HepG2 (cell line): Measurements from ENCODE around the gene SNX15. TPM values are rescaled to one million over a fixed set of nuclear protein-coding genes. Genes with fewer than 3 reads are reported as not detected.
A peak's percentile ranks its signal among the peaks of the same experiment; 100 is the strongest.

Source experiments
- AHR ChIP-seq: IDR thresholded peaks from 2 replicates; pipeline ENCODE4 v1.6.1; 2018; ENCODE audit warnings: missing genetic modification reagents, missing compliant biosample characterization
- ATRX ChIP-seq: sonication (generic); formaldehyde crosslinking; IDR thresholded peaks from 2 replicates; pipeline ENCODE4 v1.4.0; 2020; ENCODE audit warnings: missing genetic modification reagents, borderline replicate concordance
- HDAC1 ChIP-seq: sonication (generic); formaldehyde crosslinking; IDR thresholded peaks from 2 replicates; pipeline ENCODE4 v1.5.1; 2020; ENCODE audit warnings: mild to moderate bottlenecking, missing genetic modification reagents
- HDAC2 ChIP-seq: sonication (generic); formaldehyde crosslinking; IDR thresholded peaks from 2 replicates; pipeline ENCODE4 v1.4.0; 2020; ENCODE audit warnings: missing genetic modification reagents
- IKZF5 ChIP-seq: IDR thresholded peaks from 2 replicates; pipeline ENCODE4 v1.6.1; 2018; ENCODE audit warnings: missing genetic modification reagents, mild to moderate bottlenecking, missing compliant biosample characterization
- PRDM4 ChIP-seq: sonication (generic); formaldehyde crosslinking; IDR thresholded peaks from 2 replicates; pipeline ENCODE4 v1.9.0; 2021; ENCODE audit warnings: missing genetic modification reagents, borderline replicate concordance
- RCOR2 ChIP-seq: IDR thresholded peaks from 2 replicates; pipeline ENCODE4 v1.6.1; 2016; ENCODE audit warnings: missing biosample characterization, missing genetic modification reagents
- STAT6 ChIP-seq: sonication (generic); formaldehyde crosslinking; IDR thresholded peaks from 2 replicates; pipeline ENCODE4 v1.4.0; 2020; ENCODE audit warnings: missing genetic modification reagents, mild to moderate bottlenecking, borderline replicate concordance
- TFDP1 ChIP-seq: IDR thresholded peaks from 2 replicates; pipeline ENCODE4 v1.6.1; 2016; ENCODE audit warnings: missing compliant biosample characterization, missing genetic modification reagents, borderline replicate concordance
- UBTF ChIP-seq: sonication (generic); formaldehyde crosslinking; IDR thresholded peaks from 2 replicates; pipeline ENCODE4 v1.4.0; 2020; ENCODE audit warnings: mild to moderate bottlenecking, missing genetic modification reagents
- ZBTB38 ChIP-seq: sonication (generic); formaldehyde crosslinking; IDR thresholded peaks from 2 replicates; pipeline ENCODE4 v1.5.1; 2020; ENCODE audit warnings: mild to moderate bottlenecking, missing genetic modification reagents
- ZNF260 ChIP-seq: sonication (generic); formaldehyde crosslinking; IDR thresholded peaks from 2 replicates; pipeline ENCODE4 v1.4.0; 2020; ENCODE audit warnings: missing genetic modification reagents, low read depth, mild to moderate bottlenecking, borderline replicate concordance
- ZNF280D ChIP-seq: sonication (generic); formaldehyde crosslinking; IDR thresholded peaks from 2 replicates; pipeline ENCODE4 v1.5.1; 2020; ENCODE audit warnings: mild to moderate bottlenecking, missing genetic modification reagents
- ZNF292 ChIP-seq: sonication (generic); formaldehyde crosslinking; IDR thresholded peaks from 2 replicates; pipeline ENCODE4 v1.8.1; 2022; ENCODE audit warnings: mild to moderate bottlenecking, low read depth, missing genetic modification reagents, borderline replicate concordance
- ZNF33B ChIP-seq: sonication (generic); formaldehyde crosslinking; IDR thresholded peaks from 2 replicates; pipeline ENCODE4 v1.5.1; 2020; ENCODE audit warnings: mild to moderate bottlenecking, missing genetic modification reagents
- ZNF441 ChIP-seq: sonication (generic); formaldehyde crosslinking; IDR thresholded peaks from 2 replicates; pipeline ENCODE4 v1.7.0; 2021; ENCODE audit warnings: missing genetic modification reagents, borderline replicate concordance
- polyA plus RNA-seq, 8 experiments: library from polyadenylated mRNA; depleted of rRNA in 3 of 8; stranded (reverse) in 7 of 8; unstranded in 1 of 8; fragments of >200 nt; fragmentation: Illumina TruSeq in 4 of 8; extraction: Trizol in 4 of 8; gene quantifications; 2 replicates each; pipeline versions ENCODE4 v1.2.1 to v1.2.3, GENCODE V29; 2011 to 2016; ENCODE audit warnings: low read depth in 4 of 8, missing spikeins in 1 of 8, mixed read lengths in 1 of 8; ENCODE audit not compliant: insufficient read depth in 1 of 8
- total RNA-seq, 5 experiments: library from RNA; depleted of rRNA; stranded (reverse); fragments of >200 nt; fragmentation: Illumina TruSeq; extraction: Trizol; gene quantifications; 2 replicates each; pipeline ENCODE4 v1.2.3, GENCODE V29; 2016; ENCODE audit warnings: low read depth in 1 of 5

SNX15 gene
- total and polyA plus RNA-seq, 2 of the 13 experiments (the other 11 are each of a cell fraction or from before 2014, with no cell fraction given) = 19.1 to 22.6 TPM

GRCh38 chr11:65019824-65020223 is 7.4 kb upstream of the SNX15 start (continued):
- no peak for TF ChIP-seq IKZF5
- peak; percentile 46 for TF ChIP-seq HDAC2 (CRISPR knock-in tag)
- no peak for TF ChIP-seq RCOR2
- no peak for TF ChIP-seq ZNF280D (CRISPR knock-in tag)
- TF ChIP-seq AHR (CRISPR knock-in tag) = peak; percentile 29; the same call in 1 of the 2 replicates
- no peak for TF ChIP-seq ATRX (CRISPR knock-in tag)
- TF ChIP-seq ZBTB38 = peak; percentile 64; the same call in 1 of the 2 replicates
- no peak for TF ChIP-seq STAT6
- TF ChIP-seq ZNF33B (CRISPR knock-in tag) = no peak
- TF ChIP-seq ZNF441 (CRISPR knock-in tag) = no peak
- no peak for TF ChIP-seq PRDM4 (CRISPR knock-in tag)
- TF ChIP-seq HDAC1 = no peak
- 0 out of 2 replicates have a peak, but pooled peaks have one; percentile 18 for TF ChIP-seq TFDP1 (CRISPR knock-in tag)
- TF ChIP-seq ZNF260 = no peak
- 0 out of 2 replicates have a peak, but pooled peaks have one; percentile 30 for TF ChIP-seq UBTF
- TF ChIP-seq ZNF292 (CRISPR knock-in tag) = peak; percentile 57; the same call in 1 of the 2 replicates
